ENCODE data around the gene LYPD6B.

The LYPD6B gene

DNA sequence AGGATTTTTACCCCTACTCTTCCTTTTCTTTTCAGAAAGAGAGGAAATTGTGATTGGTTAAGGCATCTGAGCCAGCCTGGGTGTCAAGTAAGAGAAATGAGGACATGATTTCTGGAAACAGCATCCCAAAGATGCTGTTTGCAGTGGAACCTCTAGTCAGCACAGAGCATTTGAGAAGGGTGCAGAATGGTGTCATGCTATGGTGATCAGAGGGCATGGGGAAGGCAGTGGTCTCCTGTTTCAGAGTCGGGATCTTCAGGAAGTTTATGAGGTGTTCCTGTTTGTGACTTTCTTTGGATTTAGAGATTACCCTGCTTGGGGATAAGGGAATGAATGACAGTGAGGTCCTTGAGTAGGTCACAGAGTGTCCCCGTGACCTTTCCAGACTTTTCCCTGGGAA lies 117.5 kb downstream of the LYPD6B start:
- Histone ChIP-seq H3F3A (ENCODE audit: insufficient read depth, low read length) (no peaks in the 10 kb centered on the region), H3K9me3 (replicated peaks; ENCODE audit: insufficient read depth, low read length) (no peaks in the 10 kb centered on the region), H3K4me1 (ENCODE audit: low read length) (peaks cover 14% of the 10 kb centered on the region; the same call in 1 of the 2 replicates), H3K4me2 (ENCODE audit: low read depth, low read length) (no peak overlapping the region), H3K27me3 (replicated peaks; ENCODE audit: insufficient read depth, low read length) (no peaks in the 10 kb centered on the region), H3K36me3 (replicated peaks; ENCODE audit: insufficient read depth, low read length) (no peaks in the 10 kb centered on the region), H4K20me1 (ENCODE audit: insufficient read depth, low read length) (no peaks in the 10 kb centered on the region), H3K9ac (ENCODE audit: low read length) (no peak overlapping the region), H3K4me3 (ENCODE audit: low read length) (no peak overlapping the region), H3K27ac (ENCODE audit: low read length) (no peak overlapping the region), H3K79me2 (ENCODE audit: low read length) (no peaks in the 10 kb centered on the region), H2AFZ (ENCODE audit: low read length) (no peak overlapping the region), H3K9me2 (replicated peaks; ENCODE audit: insufficient read depth, low read length) (no peaks in the 10 kb centered on the region)
- TF ChIP-seq, protein P1, sequence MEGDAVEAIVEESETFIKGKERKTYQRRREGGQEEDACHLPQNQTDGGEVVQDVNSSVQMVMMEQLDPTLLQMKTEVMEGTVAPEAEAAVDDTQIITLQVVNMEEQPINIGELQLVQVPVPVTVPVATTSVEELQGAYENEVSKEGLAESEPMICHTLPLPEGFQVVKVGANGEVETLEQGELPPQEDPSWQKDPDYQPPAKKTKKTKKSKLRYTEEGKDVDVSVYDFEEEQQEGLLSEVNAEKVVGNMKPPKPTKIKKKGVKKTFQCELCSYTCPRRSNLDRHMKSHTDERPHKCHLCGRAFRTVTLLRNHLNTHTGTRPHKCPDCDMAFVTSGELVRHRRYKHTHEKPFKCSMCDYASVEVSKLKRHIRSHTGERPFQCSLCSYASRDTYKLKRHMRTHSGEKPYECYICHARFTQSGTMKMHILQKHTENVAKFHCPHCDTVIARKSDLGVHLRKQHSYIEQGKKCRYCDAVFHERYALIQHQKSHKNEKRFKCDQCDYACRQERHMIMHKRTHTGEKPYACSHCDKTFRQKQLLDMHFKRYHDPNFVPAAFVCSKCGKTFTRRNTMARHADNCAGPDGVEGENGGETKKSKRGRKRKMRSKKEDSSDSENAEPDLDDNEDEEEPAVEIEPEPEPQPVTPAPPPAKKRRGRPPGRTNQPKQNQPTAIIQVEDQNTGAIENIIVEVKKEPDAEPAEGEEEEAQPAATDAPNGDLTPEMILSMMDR (IDR thresholded peaks at IDR 0.05; ENCODE audit: low read length): no peak
- TF ChIP-seq EZH2phosphoT487 (IDR thresholded peaks at IDR 0.05; ENCODE audit: low read length): no peak
- TF ChIP-seq EZH2 (optimal IDR thresholded peaks at IDR 0.05; ENCODE audit: low read depth, low read length): no peak
- DNase-seq: no peak

DNA sequence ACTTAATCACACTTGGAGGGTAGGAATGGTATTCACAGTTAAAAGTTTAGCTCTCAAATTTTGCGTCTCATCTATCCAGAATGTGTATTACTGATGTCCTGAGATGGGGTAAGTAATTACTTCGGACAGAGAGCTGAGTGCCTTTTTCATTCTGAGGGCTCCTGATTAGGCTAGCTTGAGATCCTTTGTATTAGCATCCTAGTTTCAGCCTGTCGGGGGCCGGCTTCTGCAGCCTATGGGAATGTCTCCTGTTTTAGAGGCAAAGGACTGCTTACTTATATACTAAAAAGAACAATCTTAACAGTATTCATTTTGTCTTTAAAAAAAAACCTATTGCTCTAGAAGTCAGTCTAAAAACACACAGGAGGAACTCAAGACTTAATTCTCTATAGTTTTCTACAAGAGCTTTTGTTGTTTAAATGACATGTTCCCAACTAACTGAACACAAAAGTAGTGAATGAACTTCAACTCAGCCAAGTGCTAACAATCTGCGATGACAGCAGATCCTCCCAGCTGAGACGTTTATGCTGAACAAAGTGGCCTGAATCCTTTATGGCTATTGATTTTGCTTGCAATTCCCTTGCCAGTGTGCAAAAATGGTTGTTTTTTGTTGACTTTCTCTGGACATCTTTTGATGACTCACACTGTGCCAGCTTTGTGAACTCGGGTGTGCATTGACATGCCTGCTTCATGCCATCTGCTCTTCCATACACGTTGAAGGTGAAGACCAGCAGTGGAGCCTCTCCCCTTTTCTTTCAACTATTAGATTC lies 118.7 kb downstream of the LYPD6B start:
- H3K9me3 ChIP-seq (replicated peaks; ENCODE audit: insufficient read depth, low read length): no peaks in the 10 kb centered on the region
- H3K27me3 ChIP-seq (replicated peaks; ENCODE audit: insufficient read depth, low read length): no peaks in the 10 kb centered on the region
- H3K9me2 ChIP-seq (replicated peaks; ENCODE audit: insufficient read depth, low read length): no peaks in the 10 kb centered on the region
- no peaks in the 10 kb centered on the region for H3K36me3 ChIP-seq (replicated peaks; ENCODE audit: insufficient read depth, low read length)
- H4K20me1 ChIP-seq (ENCODE audit: insufficient read depth, low read length): no peaks in the 10 kb centered on the region
- DNase-seq: no peak
- no peak overlapping the region for H3K4me2 ChIP-seq (ENCODE audit: low read depth, low read length)
- H3K27ac ChIP-seq (ENCODE audit: low read length): no peak overlapping the region
- no peaks in the 10 kb centered on the region; the same call in 1 of the 2 replicates for H3F3A ChIP-seq (ENCODE audit: insufficient read depth, low read length)
- no peak overlapping the region for H3K9ac ChIP-seq (ENCODE audit: low read length)
- H3K4me3 ChIP-seq (ENCODE audit: low read length): no peak overlapping the region
- H3K79me2 ChIP-seq (ENCODE audit: low read length): no peaks in the 10 kb centered on the region
- TF ChIP-seq EZH2phosphoT487 (IDR thresholded peaks at IDR 0.05; ENCODE audit: low read length) (no peak), EZH2 (optimal IDR thresholded peaks at IDR 0.05; ENCODE audit: low read depth, low read length) (no peak)
- TF ChIP-seq, protein P1 (IDR thresholded peaks at IDR 0.05; ENCODE audit: low read length): no peak
- no peak overlapping the region for H2AFZ ChIP-seq (ENCODE audit: low read length)
- H3K4me1 ChIP-seq (ENCODE audit: low read length): peaks cover 26% of the 10 kb centered on the region

DNA sequence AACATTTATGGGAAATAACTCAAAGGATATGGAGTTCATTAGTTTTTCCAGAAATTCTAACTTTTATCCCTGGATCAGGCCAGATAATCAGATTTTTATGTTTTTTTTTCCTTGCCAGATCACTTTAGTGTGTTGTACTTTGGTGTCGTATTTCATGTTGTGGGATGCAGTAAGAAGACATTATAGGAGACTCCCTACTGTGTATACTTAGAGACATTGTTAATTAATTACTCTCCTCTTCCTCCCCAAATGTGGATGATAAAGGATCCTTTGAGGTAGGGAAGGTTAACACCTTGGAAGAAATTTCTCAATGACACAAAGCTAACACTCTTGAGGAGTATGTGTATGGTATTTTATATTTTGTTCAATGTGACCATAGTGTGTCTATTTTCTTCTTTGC lies 120.5 kb downstream of the LYPD6B start:
- Histone ChIP-seq H3K9me2 (replicated peaks; ENCODE audit: insufficient read depth, low read length) (no peaks in the 10 kb centered on the region), H3K4me1 (ENCODE audit: low read length) (peaks cover 20% of the 10 kb centered on the region), H3K79me2 (ENCODE audit: low read length) (no peaks in the 10 kb centered on the region), H3K9ac (ENCODE audit: low read length) (no peak overlapping the region), H3K27me3 (replicated peaks; ENCODE audit: insufficient read depth, low read length) (no peaks in the 10 kb centered on the region), H3K9me3 (replicated peaks; ENCODE audit: insufficient read depth, low read length) (no peaks in the 10 kb centered on the region), H3K36me3 (replicated peaks; ENCODE audit: insufficient read depth, low read length) (no peaks in the 10 kb centered on the region), H3K4me2 (ENCODE audit: low read depth, low read length) (no peak overlapping the region), H3F3A (ENCODE audit: insufficient read depth, low read length) (no peaks in the 10 kb centered on the region; the same call in 1 of the 2 replicates), H3K4me3 (ENCODE audit: low read length) (no peak overlapping the region), H2AFZ (ENCODE audit: low read length) (no peak overlapping the region), H4K20me1 (ENCODE audit: insufficient read depth, low read length) (no peaks in the 10 kb centered on the region), H3K27ac (ENCODE audit: low read length) (no peak overlapping the region)
- no peak for TF ChIP-seq EZH2 (optimal IDR thresholded peaks at IDR 0.05; ENCODE audit: low read depth, low read length)
- TF ChIP-seq, protein P1 (IDR thresholded peaks at IDR 0.05; ENCODE audit: low read length): no peak
- no peak for TF ChIP-seq EZH2phosphoT487 (IDR thresholded peaks at IDR 0.05; ENCODE audit: low read length)
- DNase-seq: no peak
